GM20000 (cell line): Measurements from ENCODE around the gene KLHL30.

Source experiments
- DNase-seq: peaks from one replicate; pipeline ENCODE4 v3.0.0; 2012; ENCODE audit warnings: low spot score
- CTCF ChIP-seq: IDR thresholded peaks from 2 replicates; pipeline ENCODE4 v1.5.1; 2012; ENCODE audit warnings: mild to moderate bottlenecking, control low read depth; ENCODE audit errors: extremely low read depth, missing control alignments

The KLHL30 gene

GRCh38 chr2:238100049-238100820 is 38.2 kb upstream of the KLHL30 start, which contains the start of gene ESPNL:
TSS of gene ESPNL (plus strand) at chr2:238100340. CDS start at chr2:238100420, 80 bp downstream.
- TF ChIP-seq CTCF = no peak
- DNase-seq = no peak

- TF ChIP-seq CTCF = no peak
- peak; percentile 38 for DNase-seq
These were observed 37.4 kb upstream of the KLHL30 start for GRCh38 chr2:238100821-238101771.

GRCh38 chr2:238101891-238102841 is 36.3 kb upstream of the KLHL30 start:
- no peak for TF ChIP-seq CTCF
- DNase-seq = no peak

GRCh38 chr2:238102865-238103264 is 35.6 kb upstream of the KLHL30 start:
- DNase-seq = no peak
- TF ChIP-seq CTCF = no peak

GRCh38 chr2:238103465-238104225 is 34.8 kb upstream of the KLHL30 start:
- no peak for TF ChIP-seq CTCF
- DNase-seq = no peak

GRCh38 chr2:238104226-238104690 is 34.2 kb upstream of the KLHL30 start:
- DNase-seq = no peak
- TF ChIP-seq CTCF = no peak
